GM21367 (cell line): ENCODE measurements around the gene UBE2D3.
"Not testable (repeated sequence)": the region's sequence is repeated elsewhere in the genome, so short reads cannot be mapped to it uniquely, and the experiment has no call there.

Experiments used
- ATAC-seq: cut with Tn5 transposase; IDR thresholded peaks from one replicate; pipeline ENCODE4 v1.9.1; 2021; ENCODE audit not compliant: unreplicated experiment

The UBE2D3 gene

DNA sequence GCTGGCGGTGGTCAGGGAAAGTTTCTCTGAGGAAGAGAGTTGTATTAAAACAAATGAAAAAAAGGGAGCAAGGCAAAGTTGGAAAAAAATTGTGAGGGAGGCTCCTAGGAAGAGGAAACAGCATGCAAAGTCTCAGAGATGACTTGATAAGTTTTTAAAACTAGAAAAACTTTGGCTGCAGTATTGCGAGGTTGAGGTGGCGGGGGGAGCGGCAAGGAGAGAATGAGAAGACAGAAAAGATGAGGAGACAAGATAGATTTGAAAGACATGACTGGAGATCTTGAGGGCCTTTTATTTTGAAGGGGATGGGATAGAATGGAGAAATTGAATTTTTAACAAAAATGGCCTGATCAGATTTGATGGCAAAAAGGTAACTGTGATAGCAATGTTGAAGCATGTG, 4.8 kb upstream of the UBE2D3 start:
- no peak for ATAC-seq

DNA sequence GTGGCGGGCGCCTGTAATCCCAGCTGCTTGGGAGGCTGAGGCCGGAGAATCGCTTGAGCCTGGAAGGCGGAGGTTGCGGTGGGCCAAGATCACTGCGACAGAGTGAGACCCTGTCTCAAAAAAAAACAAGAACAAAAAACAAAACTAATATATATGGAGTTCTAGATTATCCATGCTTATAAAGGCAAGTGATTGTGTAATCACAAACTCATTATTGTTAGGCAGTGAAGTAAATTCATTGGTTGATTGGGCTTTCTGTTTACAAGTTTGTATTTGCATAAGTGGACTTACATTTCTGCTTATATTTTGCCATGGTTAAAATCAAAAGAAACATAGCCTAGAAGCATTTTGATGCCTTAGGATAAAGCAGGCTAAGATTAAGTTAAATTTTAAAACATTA, 2.5 kb upstream of the UBE2D3 start:
- ATAC-seq: no peak

DNA sequence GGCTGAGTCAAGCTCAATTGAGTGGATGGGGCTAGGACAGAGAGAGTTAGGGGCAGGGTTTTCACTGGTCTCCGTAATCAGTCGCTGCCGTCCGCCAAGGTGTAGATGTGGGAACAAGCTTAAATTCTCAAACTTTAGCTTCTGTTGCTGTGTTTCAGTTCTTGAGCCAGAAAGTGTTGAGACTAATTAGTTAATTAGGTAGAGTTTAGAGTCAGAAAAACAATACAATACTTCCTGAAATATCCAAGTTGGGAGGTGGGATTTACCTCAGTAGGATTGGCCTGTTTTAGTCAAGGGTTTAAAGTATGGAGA, 1.1 kb upstream of the UBE2D3 start:
- no peak for ATAC-seq

DNA sequence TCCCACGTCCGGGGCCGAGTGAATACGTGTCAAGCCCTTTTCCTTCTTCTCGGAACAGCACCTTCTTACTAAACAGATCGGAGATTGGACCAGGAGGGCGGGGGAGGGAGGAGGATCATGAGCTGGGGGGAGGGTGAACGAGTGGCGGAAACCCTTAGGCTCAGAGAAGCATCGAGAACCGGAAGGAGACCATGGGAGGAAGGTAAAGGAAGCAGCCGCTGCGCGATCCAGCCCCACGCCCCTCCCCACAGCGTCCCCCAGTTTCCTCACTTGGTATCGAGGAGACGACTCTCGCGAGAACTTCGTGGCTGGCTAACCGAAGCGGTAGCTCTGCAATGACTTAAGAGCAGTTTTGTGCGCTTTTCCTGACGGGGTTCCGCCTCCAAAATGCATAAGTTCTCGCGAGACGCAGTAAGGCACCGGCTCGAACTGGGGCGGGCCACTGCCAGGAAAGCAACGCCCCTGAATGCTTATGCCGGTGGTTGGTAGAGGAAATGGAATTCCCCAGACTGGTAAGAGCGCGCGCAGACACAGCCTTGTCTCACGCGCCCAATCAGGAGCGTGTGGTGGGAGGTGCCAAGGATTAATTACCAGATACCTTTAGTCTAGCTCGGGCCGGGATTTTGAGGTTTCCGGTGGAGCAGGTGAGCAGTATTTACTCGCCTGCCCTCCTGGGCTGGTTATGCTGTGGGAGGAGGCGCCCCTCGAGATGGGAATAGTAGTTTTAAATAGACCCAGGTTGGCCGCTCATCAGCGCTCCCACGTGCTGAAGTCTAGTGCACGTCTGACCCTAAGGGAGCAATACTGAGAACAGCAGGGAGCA, 534 bp upstream of the UBE2D3 start:
- peak; percentile 82 for ATAC-seq

DNA sequence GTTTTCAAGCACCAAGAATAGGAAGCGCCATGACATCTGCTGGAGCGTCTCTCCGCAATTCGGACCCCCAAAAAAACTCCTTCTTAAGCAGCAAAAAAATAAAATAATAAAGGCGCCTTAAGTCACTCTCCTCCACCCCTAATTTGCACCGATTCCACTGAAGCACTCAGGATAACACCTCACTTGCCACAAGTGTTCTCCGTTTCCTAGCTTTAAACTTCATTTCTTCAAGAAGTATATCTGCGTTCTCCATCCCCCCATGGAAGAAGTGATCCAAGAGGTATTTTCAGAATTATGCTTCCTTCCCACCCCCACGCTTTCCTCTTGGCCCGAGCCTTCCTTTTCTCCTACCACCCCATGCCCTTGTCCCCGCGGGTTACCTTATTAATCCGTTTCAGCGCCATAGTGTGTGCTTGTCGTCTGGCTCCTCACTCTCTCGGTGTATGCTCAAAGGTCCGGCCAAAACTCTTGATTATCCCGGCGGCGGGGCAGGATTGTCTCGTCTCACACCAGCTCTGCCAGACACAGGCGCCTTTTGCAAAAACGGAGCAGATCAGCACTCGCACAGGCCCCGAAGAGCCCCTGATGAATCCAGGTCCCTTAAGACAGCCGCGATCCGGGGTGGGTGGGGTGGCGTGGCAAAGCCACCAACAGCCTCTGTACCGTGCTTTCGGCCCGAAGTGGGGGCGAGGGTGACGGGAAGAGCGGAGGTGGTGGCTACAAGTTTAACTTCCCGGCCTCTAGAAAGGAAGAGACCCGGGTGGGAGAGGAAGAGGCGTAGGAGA, 1.1 kb downstream of the UBE2D3 start:
- ATAC-seq: no peak

DNA sequence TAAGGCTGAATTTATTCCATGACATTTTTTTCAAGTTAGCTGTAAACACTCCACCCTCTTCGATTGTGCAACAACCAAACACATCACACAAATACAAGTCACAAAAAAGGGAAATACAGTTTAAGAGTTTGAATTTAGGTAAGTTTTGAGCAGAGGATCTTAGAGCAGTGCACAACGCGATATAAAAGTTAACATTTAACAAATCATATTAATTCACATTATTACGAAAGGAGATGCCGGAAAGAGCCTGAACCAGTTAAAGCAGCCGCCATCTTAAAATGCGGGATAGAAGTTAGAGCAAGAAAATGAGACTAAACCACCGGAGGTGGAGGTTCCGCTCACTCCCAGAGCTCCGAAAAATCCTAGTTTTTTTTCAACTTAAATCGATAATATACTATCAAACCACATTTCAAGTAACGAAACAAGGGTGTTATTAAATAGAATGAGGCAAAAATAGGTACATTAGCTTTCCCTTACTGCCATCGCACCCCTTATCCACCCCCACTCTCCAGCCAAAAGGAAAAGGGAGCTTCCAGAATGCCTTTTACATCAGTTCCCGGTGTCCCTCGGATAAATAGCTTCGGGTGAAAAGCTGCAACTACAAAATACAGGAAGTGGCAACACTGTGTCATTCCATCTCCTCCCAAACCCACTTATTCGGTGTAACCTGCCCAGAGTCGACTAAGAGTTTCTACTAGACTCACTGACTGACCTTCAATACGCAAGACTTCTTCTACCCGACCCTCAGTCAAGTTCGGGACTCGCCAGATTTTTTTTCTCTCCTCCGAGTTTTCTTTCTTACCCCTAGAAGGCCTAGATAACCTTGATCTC, 1.9 kb downstream of the UBE2D3 start:
- no peak for ATAC-seq

DNA sequence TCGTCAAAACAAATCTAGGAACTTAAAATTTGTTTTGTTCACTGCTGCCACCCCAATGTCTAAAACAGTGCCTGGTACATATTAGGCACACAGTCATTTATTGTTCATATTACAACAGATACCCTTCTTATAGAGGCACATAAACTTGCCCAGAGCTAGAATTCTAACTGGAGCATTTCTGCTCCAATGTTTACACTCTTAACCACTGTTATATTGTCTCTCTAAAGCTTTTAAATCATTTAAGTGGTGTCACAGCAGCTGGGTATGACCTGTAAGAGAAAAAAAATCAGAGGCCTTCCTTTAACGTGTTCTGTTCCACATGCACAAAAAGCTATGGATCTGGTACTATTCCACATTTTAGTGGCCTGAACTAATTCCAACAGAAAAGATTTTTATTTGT, 3.0 kb downstream of the UBE2D3 start:
- no peak for ATAC-seq

DNA sequence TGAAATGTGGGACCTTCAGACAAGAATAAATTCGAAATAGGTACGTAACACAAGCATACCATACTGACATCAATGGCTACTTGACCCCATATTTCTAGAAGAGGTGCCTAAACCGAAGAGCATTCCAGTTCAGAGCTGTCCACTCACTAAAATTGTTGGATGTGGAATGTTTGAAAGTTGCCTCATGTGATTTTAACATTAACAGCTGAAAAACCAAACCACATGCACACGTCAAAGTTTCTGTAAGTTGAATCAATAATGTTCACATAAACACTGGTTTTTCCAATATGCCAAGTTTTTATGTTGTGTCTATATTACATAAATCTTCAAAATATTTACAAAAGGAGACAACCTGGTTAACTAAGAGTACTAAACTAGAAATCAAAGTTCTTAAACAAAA, 3.5 kb downstream of the UBE2D3 start:
- no peak for ATAC-seq

DNA sequence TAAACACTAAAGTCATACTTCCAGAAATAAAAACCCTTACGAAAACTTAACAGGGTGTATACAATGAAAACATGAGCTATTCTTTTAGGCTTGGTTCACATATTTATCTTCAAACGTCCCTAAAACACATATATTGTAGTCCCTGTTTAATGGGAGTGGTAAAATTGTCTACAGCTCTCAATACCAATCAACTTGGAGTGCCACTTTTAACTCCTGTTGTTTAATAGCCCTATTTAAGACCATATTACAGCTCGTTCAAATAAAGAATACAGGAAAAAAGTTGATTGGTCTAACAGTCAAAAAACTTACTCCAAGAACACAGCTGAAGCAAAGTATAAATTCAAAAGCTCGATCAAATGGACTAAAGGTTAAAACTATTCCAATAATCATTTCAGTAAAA, 3.9 kb downstream of the UBE2D3 start:
- ATAC-seq: no peak

DNA sequence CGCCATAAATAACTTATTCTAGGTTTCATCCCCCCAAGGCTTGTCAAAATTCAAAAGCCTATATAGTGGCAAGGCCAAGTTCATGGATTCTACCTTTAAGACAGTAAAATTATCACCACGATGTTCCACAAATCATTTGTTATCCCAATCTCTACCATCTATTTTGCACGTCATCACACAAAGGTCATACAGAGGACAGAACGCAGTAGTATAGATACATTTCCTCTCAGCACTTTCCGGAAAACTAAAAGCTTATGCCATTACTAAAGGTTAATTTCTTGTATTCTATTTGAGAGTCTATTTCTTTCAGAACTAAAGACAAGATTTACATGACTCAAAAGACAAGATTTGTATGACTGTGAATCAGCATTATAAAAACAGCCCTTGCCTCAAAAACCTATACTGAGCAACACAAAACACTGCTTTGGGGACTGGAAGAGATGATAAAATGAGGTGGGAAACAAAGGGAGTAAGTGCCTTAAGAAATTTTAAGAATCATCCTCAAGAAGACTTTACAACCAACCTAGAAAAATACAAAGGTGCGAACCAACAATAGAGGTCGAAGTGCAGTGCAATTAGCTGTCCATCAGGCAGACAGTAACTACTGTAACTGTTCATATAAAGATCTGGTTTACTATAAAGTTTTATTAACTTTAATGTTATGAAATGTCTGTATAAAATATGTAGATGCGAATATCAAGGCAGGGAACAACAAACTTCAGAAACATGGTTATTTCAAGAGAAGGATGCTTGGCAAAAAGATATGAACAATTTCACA, 7.6 kb downstream of the UBE2D3 start:
- ATAC-seq: no peak

DNA sequence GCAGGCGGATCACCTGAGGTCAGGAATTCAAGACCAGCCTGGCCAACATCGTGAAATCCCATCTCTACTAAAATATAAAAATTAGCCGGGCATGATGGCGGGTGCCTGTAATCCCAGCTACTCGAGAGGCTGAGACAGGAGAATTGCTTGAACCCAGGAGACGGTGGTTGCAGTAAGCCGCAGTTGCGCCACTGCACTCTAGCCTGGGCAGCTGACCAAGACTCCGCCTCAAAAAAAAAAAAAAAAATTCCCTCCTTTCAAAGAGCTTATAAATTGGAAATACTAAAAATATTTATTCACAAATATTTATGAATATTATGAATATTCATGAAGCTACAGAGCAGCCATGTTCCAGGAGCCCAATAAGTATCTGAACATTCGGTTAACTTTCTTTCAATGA, 8.3 kb downstream of the UBE2D3 start:
- not testable (repeated sequence) for ATAC-seq

DNA sequence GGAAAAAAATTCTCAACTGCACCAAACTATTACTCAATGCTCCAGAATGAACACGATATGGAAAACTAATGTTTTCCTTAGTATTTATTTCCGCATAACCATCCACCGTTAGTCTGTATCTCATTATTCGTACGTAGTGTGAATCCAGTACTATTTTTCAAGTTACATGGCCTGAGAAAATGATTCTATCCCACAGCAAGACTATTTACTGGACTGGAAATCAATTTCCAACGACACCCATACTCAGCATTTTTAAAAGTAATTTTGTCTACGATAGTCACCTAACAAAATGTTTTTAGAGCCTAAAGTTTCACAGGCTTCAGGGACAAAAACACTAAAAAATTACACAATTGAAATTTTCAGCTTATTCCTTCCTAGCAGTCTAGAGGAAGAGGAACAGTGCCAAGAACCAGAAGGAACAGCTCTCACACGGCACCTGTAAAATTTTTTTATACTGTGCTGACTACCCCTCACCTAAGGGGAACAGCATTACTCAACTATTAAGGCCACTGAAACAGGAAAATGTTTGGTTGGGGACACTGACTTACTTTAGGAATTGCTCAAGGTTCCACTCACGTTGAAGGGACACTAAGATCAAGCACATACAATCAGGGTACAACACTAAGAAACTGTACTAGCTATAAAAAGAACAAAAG, 9.6 kb downstream of the UBE2D3 start:
- ATAC-seq: no peak

DNA sequence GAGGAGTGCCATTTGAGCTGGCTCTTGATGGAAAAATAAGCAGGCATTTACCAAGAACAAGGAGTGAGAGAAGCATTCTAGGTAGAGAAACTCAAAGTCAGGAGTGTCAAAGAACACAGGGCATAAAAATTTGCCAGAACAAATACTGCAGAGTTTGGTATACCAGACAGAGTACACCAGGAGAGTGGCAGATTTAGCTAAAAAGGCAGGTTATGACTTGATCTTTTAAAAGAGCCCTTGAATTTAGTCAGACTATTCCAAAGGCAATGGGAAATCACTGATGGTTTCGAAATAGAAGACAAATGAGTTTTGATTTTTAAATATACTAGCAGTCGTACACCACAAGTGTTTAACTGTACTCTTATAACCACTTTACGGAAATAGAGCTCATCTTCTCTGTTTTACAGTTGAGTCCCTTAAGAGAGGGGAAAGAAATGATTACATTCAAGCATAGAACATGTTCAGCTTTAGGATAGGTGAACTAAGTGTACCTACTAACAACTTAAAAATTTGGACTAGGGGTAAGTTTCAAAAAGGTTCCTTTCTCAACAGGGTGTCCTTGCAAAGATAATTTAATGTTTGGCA, 10.2 kb downstream of the UBE2D3 start:
- ATAC-seq: no peak

DNA sequence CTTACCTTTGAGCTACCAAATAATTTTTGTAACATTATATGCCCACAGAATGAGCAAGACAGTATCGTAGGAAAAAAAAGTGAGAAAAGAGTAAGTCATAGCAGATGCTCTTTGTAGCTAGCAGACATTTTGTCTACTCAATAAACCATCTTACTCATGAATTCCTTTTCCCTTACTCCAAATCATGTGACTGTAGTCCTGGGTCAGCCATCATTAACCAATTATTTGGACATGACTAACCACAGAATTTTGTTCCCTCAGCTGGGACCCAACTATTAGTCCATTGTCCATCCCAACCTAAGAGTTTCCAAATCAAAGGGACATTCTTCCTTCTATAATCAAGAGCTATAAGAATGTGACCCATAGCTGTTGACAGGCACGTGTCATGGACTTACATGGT, 11.4 kb downstream of the UBE2D3 start:
- no peak for ATAC-seq

DNA sequence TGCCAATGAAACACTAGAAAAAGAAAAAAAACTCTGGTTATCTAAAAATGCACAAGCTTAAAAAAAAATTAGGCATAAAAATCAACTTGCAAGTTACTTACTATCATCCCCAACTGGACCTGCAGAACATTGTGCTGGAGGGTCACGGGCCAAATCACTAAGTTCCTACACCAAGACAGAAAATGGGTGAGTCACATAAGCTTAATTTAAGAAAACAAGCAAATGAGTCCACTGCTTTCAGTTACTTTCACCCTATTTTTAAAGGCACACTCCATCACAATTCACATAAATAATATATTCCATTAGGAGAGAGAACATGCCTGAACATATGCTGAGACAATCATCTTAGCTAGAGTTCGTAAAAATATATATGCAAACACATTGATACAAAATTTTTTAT, 17.7 kb downstream of the UBE2D3 start:
- no peak for ATAC-seq

DNA sequence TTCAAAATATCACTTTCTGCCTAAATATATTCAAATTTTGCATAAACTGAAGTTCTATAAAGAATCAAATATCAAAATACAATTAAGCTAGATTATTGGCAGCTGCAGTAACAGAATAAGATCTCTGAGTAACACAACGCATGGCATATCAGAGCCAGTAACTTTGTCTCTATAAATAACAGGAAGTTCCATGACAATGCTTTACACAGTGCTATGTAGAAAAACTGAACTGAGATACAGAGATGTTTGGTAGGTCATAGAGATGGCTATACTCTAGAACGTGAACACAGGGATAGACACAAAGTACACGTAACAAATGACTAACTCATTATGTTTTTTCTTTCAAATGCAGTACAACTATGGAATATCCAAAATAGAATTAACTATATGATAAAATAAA, 18.2 kb downstream of the UBE2D3 start:
- ATAC-seq: no peak

DNA sequence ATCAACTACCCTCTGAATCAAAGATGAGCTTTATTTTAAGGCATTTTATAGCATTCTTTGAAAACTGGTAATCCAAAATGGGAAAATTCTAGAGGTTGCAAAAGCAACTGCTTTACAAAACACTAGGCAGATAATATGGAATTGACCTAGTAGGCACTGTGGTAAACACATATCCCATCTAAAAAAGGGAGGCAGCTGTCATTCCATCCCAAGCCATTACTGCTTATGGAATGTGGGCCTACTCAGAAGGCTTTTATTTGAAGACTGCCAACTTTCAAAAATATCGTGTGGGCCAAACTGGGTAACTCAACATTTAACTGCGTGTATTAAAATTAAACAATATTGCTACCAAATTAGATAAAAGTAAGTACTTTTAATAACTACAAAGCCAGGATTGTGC, 19.3 kb downstream of the UBE2D3 start:
- ATAC-seq: no peak

DNA sequence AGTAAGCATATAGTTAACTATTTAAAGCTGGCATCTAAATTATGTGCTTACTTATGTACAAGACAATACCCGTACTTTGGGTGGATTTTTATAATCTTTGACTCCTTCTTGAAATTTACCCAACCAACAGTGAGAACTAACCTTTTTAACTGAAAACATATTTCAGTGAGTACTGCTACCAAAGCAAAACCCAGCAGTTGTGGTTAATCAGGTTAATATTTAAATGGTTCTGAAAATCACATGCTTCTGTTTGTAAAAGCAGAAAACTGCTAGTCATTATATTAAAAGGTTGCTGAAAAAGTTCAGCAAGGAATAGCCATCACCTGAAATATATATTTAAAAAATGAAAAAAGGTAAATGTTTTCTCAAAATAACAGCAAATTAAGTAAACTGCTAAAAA, 20.0 kb downstream of the UBE2D3 start:
- no peak for ATAC-seq

DNA sequence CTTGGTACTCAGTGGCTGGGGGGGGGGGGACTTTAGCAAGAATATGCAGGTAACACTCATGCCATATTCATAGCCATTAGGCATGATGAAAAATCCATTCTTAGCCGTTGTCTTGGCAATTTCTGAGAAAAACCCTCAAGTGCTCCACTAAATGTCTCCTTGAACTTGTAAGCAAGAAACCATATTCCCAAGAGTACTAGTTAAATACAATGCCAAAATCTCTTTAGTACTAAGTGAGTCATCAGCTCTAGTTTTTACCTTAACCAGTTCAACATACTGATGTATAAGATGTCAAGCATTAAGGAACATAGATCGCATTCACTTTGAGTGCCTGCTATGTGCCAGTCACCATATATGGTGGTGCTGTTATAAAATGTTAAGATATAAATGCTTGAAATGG, 27.5 kb downstream of the UBE2D3 start:
- ATAC-seq: no peak

DNA sequence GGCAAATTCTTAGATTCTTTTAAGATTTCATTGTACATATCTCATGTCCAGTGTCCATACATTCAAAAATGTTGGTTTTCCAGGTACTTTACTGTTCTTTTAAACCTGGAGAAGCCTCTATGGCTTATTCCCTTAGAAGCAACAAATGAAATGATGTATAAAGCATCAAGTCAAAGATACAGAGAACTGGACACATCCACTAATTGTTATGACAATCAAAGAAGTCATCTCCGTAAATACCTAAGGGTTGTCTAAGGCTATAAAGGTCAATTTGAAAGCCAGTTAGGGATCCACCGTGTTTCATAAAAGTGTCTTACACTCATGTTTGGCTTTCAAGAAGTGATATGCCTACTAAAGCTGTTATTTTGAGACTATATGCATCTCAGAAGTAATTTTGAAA, 32.4 kb downstream of the UBE2D3 start:
- no peak for ATAC-seq
